Measurements from ENCODE around the gene PLXNA2. TPM values are rescaled to one million over a fixed set of nuclear protein-coding genes. Genes with fewer than 3 reads are reported as not detected.

Gene PLXNA2
- total RNA-seq, 2 experiments from 2014 or later: 2.0 to 2.1 TPM

GRCh38 chr1:207983044-207983635 is 261.0 kb downstream of the PLXNA2 start:
- DNase-seq (no peak), ATAC-seq (ENCODE audit: low read depth) (no peak)
- H3K36me3 Mint-ChIP-seq: no peaks in the 10 kb centered on the region
- no peaks in the 10 kb centered on the region for H3K4me1 Mint-ChIP-seq
- H3K27me3 Mint-ChIP-seq: peaks cover 30% of the 10 kb centered on the region
- POLR2A ChIA-PET: no interaction called here
- H3K27ac Mint-ChIP-seq: no peak overlapping the region
- no peaks in the 10 kb centered on the region for H3K9me3 Mint-ChIP-seq
- no peak overlapping the region for H3K4me3 Mint-ChIP-seq

GRCh38 chr1:207981976-207982375 is 262.2 kb downstream of the PLXNA2 start:
- Mint-ChIP-seq H3K4me1 (no peaks in the 10 kb centered on the region), H3K27ac (no peak overlapping the region), H3K9me3 (no peaks in the 10 kb centered on the region), H3K4me3 (no peak overlapping the region), H3K36me3 (no peaks in the 10 kb centered on the region), H3K27me3 (peaks cover 29% of the 10 kb centered on the region)
- POLR2A ChIA-PET: no interaction called here
- ATAC-seq (ENCODE audit: low read depth) (no peak), DNase-seq (no peak)

DNA sequence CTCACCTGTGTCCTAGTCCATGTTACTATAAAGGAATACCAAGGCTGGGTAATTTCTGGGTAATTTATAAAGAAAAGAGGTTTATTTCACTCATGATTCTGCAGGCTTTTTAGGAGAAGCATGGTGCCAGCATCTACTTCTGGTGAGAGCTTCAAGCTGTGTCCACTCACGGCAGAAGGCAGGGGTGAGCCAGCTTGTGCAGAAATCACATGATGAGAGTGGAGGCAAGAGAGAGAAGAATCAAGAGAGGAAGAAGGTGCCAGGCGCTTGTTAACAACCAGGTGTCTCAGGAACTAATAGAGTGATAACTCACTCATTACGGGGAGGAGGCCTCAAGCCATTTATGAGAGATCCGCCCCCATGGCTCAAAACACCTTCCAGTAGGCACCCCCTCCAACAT is 265.7 kb downstream of the PLXNA2 start:
- no peaks in the 10 kb centered on the region for H3K4me1 Mint-ChIP-seq
- H3K4me3 Mint-ChIP-seq: no peak overlapping the region
- H3K27me3 Mint-ChIP-seq: peaks cover 49% of the 10 kb centered on the region
- no peaks in the 10 kb centered on the region for H3K36me3 Mint-ChIP-seq
- no peaks in the 10 kb centered on the region for H3K9me3 Mint-ChIP-seq
- no peak for ATAC-seq (ENCODE audit: low read depth)
- H3K27ac Mint-ChIP-seq: no peak overlapping the region
- POLR2A ChIA-PET: no interaction called here
- no peak for DNase-seq

DNA sequence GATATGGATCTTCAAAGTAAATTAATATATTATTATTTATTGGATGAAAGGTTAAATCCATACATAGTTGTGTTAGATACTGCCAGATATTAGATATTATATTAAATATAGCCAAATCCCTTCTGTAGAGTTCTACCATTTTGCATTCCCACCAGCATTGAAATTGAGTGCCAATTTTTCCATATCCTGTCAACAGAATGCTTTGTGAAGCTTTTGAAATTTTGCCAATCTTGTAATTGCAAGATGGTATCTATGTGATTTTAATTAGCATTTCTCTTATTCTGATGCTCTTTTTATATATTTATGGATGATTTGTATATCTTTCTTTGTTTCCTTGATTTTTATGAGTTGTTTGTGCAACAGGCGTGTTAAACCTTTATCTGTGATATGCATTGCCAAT is 266.3 kb downstream of the PLXNA2 start:
- no peak overlapping the region for H3K4me3 Mint-ChIP-seq
- no peaks in the 10 kb centered on the region for H3K36me3 Mint-ChIP-seq
- H3K27me3 Mint-ChIP-seq: peaks cover 54% of the 10 kb centered on the region
- ATAC-seq (ENCODE audit: low read depth): no peak
- POLR2A ChIA-PET: no interaction called here
- no peak for DNase-seq
- no peak overlapping the region for H3K27ac Mint-ChIP-seq
- H3K4me1 Mint-ChIP-seq: no peaks in the 10 kb centered on the region
- H3K9me3 Mint-ChIP-seq: no peaks in the 10 kb centered on the region

DNA sequence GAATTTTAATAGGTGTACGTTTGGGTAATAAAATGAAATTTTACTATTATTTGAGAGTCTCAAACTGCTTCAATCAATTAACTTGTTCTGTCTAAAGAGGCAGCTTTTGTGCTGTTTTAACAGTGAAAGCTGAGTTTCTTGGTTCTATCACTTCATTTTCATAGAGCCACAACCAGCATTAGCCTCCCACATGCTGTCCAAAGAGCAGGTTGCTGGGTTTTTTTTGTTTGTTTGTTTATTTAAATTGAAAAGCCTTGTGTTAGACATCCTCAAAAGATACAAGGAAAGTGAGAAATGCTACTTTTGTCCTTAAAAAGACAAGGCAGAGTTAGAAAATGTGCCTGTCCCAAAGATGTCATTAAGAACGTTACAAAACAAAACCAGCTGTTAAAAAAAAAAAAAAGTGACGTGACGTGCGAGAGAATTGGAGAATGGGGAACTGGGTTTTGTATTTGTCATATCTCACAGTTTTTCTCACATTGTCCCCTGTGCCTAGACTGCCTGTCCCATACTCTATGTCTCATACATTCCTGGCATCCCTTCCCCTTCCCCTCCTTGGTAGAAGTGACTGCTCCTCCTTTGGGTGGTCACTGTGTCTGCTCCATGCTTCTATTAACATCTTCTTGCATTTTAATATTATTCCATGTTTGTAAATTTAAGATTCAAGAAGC is 270.2 kb downstream of the PLXNA2 start:
- no peak overlapping the region for H3K4me3 Mint-ChIP-seq
- DNase-seq (no peak), ATAC-seq (ENCODE audit: low read depth) (no peak)
- H3K27me3 Mint-ChIP-seq: peaks cover 40% of the 10 kb centered on the region
- no peaks in the 10 kb centered on the region for H3K4me1 Mint-ChIP-seq
- no peaks in the 10 kb centered on the region for H3K9me3 Mint-ChIP-seq
- H3K36me3 Mint-ChIP-seq: no peaks in the 10 kb centered on the region
- H3K27ac Mint-ChIP-seq: no peak overlapping the region
- POLR2A ChIA-PET: no interaction called here

- peaks cover 36% of the 10 kb centered on the region for H3K27me3 Mint-ChIP-seq
- H3K9me3 Mint-ChIP-seq: no peaks in the 10 kb centered on the region
- no peak overlapping the region for H3K4me3 Mint-ChIP-seq
- POLR2A ChIA-PET: no interaction called here
- H3K36me3 Mint-ChIP-seq: no peaks in the 10 kb centered on the region
- no peak overlapping the region for H3K27ac Mint-ChIP-seq
- ATAC-seq (ENCODE audit: low read depth): no peak
- no peaks in the 10 kb centered on the region for H3K4me1 Mint-ChIP-seq
- DNase-seq: no peak
Measured at GRCh38 chr1:207972337-207972736, 271.8 kb downstream of the PLXNA2 start.
